Thymus (tissue), 11 donors: Measurements from ENCODE around the gene DDX27. TPM values are rescaled to one million over a fixed set of nuclear protein-coding genes. Genes with fewer than 3 reads are reported as not detected.
"Not testable (repeated sequence)": the region's sequence is repeated elsewhere in the genome, so short reads cannot be mapped to it uniquely, and the experiment has no call there.

Experiments
- DNase-seq, 9 donors: peaks; one replicate each; pipeline ENCODE4 v3.0.0-alpha.2; 2013; ENCODE audit warnings: low spot score in 9 of 9, low read depth in 6 of 9, missing footprints in 1 of 9
- H3K27ac ChIP-seq, 2 donors: one replicate each; pipeline ENCODE4 v1.5.1; 2013; ENCODE audit warnings: control low read depth in 1 of 2, low read depth in 1 of 2, low read length in 1 of 2, mild to moderate bottlenecking in 1 of 2, moderate library complexity in 1 of 2
- H3K27me3 ChIP-seq, 2 donors: one replicate each; pipeline ENCODE4 v1.5.1; 2013; ENCODE audit warnings: low read length in 1 of 2; ENCODE audit not compliant: control insufficient read depth in 2 of 2, insufficient read depth in 1 of 2
- H3K36me3 ChIP-seq, 2 donors: one replicate each; pipeline ENCODE4 v1.5.1; 2013; ENCODE audit warnings: low read length in 1 of 2, mild to moderate bottlenecking in 1 of 2, moderate library complexity in 1 of 2; ENCODE audit not compliant: control insufficient read depth in 2 of 2, insufficient read depth in 2 of 2
- H3K4me1 ChIP-seq, 2 donors: one replicate each; pipeline ENCODE4 v1.5.1; 2013; ENCODE audit warnings: low read length in 2 of 2; ENCODE audit not compliant: control insufficient read depth in 2 of 2, insufficient read depth in 2 of 2
- H3K4me3 ChIP-seq, 2 donors: one replicate each; pipeline ENCODE4 v1.5.1; 2013; ENCODE audit warnings: low read length in 2 of 2, control low read depth in 1 of 2, mild to moderate bottlenecking in 1 of 2
- H3K9me3 ChIP-seq, 2 donors: one replicate each; pipeline ENCODE4 v1.5.1; 2013; ENCODE audit warnings: low read length in 1 of 2, mild to moderate bottlenecking in 1 of 2; ENCODE audit not compliant: control insufficient read depth in 2 of 2, insufficient read depth in 1 of 2
- WGBS: extraction: QIAGEN DNeasy Blood & Tissue Kit; methylation state at CpG from one replicate; pipeline ENCODE4 v1.1.7; 2013; 5-methylcytosine and 5-hydroxymethylcytosine counted together
- polyA plus RNA-seq: library from polyadenylated mRNA; stranded (reverse); fragments of 200-250 nt; gene quantifications from one replicate; pipeline ENCODE4 v1.2.3, GENCODE V29; 2013
- total RNA-seq: library from RNA; stranded (reverse); fragments of 120-200 nt; gene quantifications from one replicate; pipeline ENCODE4 v1.2.4, GENCODE V29; 2013
- donor health status: healthy.

The DDX27 gene
- total and polyA plus RNA-seq, 2 donors = 34.0 to 35.6 TPM

DNA sequence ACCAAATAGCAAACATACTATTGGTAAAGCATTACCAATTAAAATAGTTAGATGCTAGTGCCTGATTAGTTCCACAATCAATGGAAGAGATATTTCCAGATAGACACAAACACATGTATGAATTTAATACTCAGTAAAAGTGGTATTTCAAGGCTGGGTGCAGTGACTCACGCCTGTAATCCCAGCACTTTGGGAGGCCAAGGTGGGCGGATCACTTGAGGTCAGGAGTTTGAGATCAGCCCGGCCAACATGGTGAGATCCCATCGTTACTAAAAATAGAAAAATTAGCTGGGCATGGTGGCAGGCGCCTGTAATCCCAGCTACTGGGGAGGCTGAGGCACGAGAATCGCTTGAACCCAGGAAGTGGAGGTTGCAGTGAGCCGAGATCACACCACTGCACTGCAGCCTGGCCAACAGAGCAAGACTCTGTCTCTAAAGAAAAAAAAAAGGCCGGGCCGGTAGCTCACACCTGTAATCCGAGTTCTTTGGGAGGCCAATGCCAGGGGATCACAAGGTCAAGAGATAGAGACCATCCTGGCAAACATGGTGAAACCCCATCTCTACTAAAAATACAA is 26.2 kb upstream of the DDX27 start:
- H3K27ac ChIP-seq, H3K4me1 ChIP-seq, H3K4me3 ChIP-seq, H3K9me3 ChIP-seq, H3K36me3 ChIP-seq, DNase-seq, H3K27me3 ChIP-seq: not testable (repeated sequence)
- WGBS = 89% methylated on average over 11 of the region's 11 CpGs

- Histone ChIP-seq H3K27ac (no peak overlapping the region), H3K36me3 (no peaks in the 10 kb centered on the region), H3K27me3 (no peaks in the 10 kb centered on the region), H3K9me3 (no peaks in the 10 kb centered on the region), H3K4me3 (no peak overlapping the region), H3K4me1 (no peaks in the 10 kb centered on the region)
- WGBS = 93% methylated on average over 4 of the region's 4 CpGs
- no peak for DNase-seq
Measured at GRCh38 chr20:49199729-49200293, 19.4 kb upstream of the DDX27 start.

- 94% methylated on average over 7 of the region's 7 CpGs for WGBS
- Histone ChIP-seq H3K36me3 (no peaks in the 10 kb centered on the region), H3K4me3 (no peak overlapping the region), H3K27ac (no peak overlapping the region), H3K27me3 (no peaks in the 10 kb centered on the region), H3K9me3 (no peaks in the 10 kb centered on the region), H3K4me1 (no peaks in the 10 kb centered on the region)
- no peak for DNase-seq
Measured at GRCh38 chr20:49203011-49203410, 16.2 kb upstream of the DDX27 start.

DNA sequence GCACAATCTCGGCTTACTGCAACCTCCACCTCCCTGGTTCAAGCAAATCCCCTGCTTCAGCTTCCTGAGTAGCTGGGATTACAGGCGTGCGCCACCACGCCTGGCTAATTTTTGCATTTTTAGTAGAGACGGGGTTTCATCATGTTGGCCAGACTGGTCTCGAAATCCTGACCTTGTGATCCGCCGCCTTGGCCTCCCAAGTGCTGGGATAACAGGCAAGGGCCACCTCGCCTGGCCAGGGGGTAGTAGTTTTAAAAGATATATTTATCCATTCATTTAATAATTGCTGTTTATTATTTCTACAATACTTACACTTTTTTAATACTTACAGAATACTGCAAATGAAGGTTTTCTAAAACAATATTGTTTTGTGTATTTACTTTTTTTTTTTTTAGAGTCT is 15.5 kb upstream of the DDX27 start:
- Histone ChIP-seq H3K27me3 (no peaks in the 10 kb centered on the region), H3K36me3 (no peaks in the 10 kb centered on the region), H3K4me3 (no peak overlapping the region), H3K27ac (no peak overlapping the region), H3K4me1 (no peaks in the 10 kb centered on the region), H3K9me3 (no peaks in the 10 kb centered on the region)
- 97% methylated on average over 9 of the region's 9 CpGs for WGBS
- DNase-seq = no peak

DNA sequence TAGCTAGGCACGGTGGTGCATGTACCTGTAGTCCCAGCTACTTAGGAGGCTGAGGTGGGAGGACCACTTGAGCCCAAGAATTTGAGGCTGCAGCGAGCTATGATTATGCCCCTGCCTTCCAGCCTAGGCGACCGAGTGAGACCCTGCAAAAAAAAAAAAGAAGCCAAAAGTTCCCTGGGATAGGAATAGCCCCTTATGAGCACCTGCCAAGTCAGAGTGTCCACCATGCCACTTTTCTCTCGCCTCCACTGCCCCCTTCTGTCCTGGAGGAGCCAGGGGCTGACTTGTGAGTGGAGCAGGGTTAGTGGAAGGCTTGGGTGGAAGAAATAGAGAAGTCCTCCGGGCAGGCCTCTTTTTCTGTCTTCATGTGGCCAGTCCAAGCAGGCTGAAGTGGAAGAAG is 12.1 kb upstream of the DDX27 start:
- Histone ChIP-seq H3K4me1 (no peaks in the 10 kb centered on the region), H3K27ac (no peak overlapping the region), H3K9me3 (peaks cover 0 to 6% of the 10 kb centered on the region in 2 donors), H3K4me3 (no peak overlapping the region), H3K36me3 (no peaks in the 10 kb centered on the region), H3K27me3 (no peaks in the 10 kb centered on the region)
- no peak for DNase-seq
- 95% methylated on average over 6 of the region's 6 CpGs for WGBS

- no peak overlapping the region for H3K4me3 ChIP-seq
- H3K27me3 ChIP-seq = no peaks in the 10 kb centered on the region
- peaks cover 0 to 6% of the 10 kb centered on the region in 2 donors for H3K9me3 ChIP-seq
- DNase-seq = no peak
- H3K4me1 ChIP-seq = no peaks in the 10 kb centered on the region
- no peak overlapping the region for H3K27ac ChIP-seq
- WGBS = 94% methylated on average over 1 of the region's 1 CpG
- H3K36me3 ChIP-seq = no peaks in the 10 kb centered on the region
Measured at GRCh38 chr20:49210101-49210756, 9.0 kb upstream of the DDX27 start.

GRCh38 chr20:49210757-49211110 is 8.5 kb upstream of the DDX27 start:
- no peak overlapping the region for H3K4me3 ChIP-seq
- 97% methylated on average over 1 of the region's 1 CpG for WGBS
- no peaks in the 10 kb centered on the region for H3K27me3 ChIP-seq
- DNase-seq = no peak
- H3K4me1 ChIP-seq = no peaks in the 10 kb centered on the region
- no peaks in the 10 kb centered on the region for H3K36me3 ChIP-seq
- H3K27ac ChIP-seq = no peak overlapping the region
- H3K9me3 ChIP-seq = peaks cover 0 to 6% of the 10 kb centered on the region in 2 donors

GRCh38 chr20:49214571-49214970 is 4.6 kb upstream of the DDX27 start:
- no peak overlapping the region for H3K4me3 ChIP-seq

GRCh38 chr20:49215232-49215631 is 4.0 kb upstream of the DDX27 start:
- Histone ChIP-seq H3K27me3 (no peaks in the 10 kb centered on the region), H3K27ac (no peak overlapping the region), H3K4me1 (peaks cover 5 to 15% of the 10 kb centered on the region in 2 donors), H3K9me3 (no peaks in the 10 kb centered on the region), H3K36me3 (no peaks in the 10 kb centered on the region), H3K4me3 (no peak overlapping the region)
- no peak for DNase-seq
- 98% methylated on average over 3 of the region's 3 CpGs for WGBS

More at GRCh38 chr20:49214571-49214970, 4.6 kb upstream of the DDX27 start:
- H3K27me3 ChIP-seq = no peaks in the 10 kb centered on the region
- no peaks in the 10 kb centered on the region for H3K9me3 ChIP-seq
- no peak for DNase-seq
- H3K4me1 ChIP-seq = peaks cover 2 to 9% of the 10 kb centered on the region in 2 donors
- H3K27ac ChIP-seq = no peak overlapping the region
- H3K36me3 ChIP-seq = no peaks in the 10 kb centered on the region
